MM.1S (cell line): ENCODE data around the gene CACNA1G.
A peak's percentile ranks its signal among the peaks of the same experiment; 100 is the strongest.

Source experiments
- DNase-seq: peaks from one replicate; pipeline ENCODE4 v3.0.0-alpha.2; 2015
- H2AFZ ChIP-seq: fragments of 300-600 bp; sonication (generic); 2 replicates; pipeline ENCODE4 v1.6.0; 2016; ENCODE audit warnings: antibody characterized with exemption, low read length
- H3F3A ChIP-seq: fragments of 300-600 bp; sonication (generic); 2 replicates; pipeline ENCODE4 v1.6.1; 2016; ENCODE audit warnings: mild to moderate bottlenecking, antibody characterized with exemption, low read length, moderate library complexity, mixed read lengths; ENCODE audit not compliant: insufficient read depth
- H3K27ac ChIP-seq: fragments of 300-600 bp; sonication (generic); 2 replicates; pipeline ENCODE4 v1.5.1; 2016; ENCODE audit warnings: mild to moderate bottlenecking, low read length
- H3K27me3 ChIP-seq: fragments of 300-600 bp; sonication (generic); replicated peaks from 2 replicates; pipeline ENCODE4 v1.6.0; 2016; ENCODE audit warnings: low read length; ENCODE audit not compliant: insufficient read depth
- H3K36me3 ChIP-seq: fragments of 300-600 bp; sonication (generic); replicated peaks from 2 replicates; pipeline ENCODE4 v1.6.1; 2016; ENCODE audit warnings: mild to moderate bottlenecking, low read length, mixed read lengths; ENCODE audit not compliant: insufficient read depth
- H3K4me1 ChIP-seq: fragments of 300-600 bp; sonication (generic); 2 replicates; pipeline ENCODE4 v1.6.1; 2016; ENCODE audit warnings: low read length, mixed read lengths
- H3K4me2 ChIP-seq: fragments of 300-600 bp; sonication (generic); 2 replicates; pipeline ENCODE4 v1.6.0; 2016; ENCODE audit warnings: low read depth, low read length
- H3K4me3 ChIP-seq: fragments of 300-600 bp; sonication (generic); 2 replicates; pipeline ENCODE4 v1.5.1; 2016; ENCODE audit warnings: low read length, mixed read lengths
- H3K79me2 ChIP-seq: fragments of 300-600 bp; sonication (generic); 2 replicates; pipeline ENCODE4 v1.6.1; 2016; ENCODE audit warnings: mixed run types, low read length, mixed read lengths
- H3K9ac ChIP-seq: fragments of 300-600 bp; sonication (generic); 2 replicates; pipeline ENCODE4 v1.6.1; 2016; ENCODE audit warnings: low read length, mixed read lengths
- H3K9me2 ChIP-seq: fragments of 300-600 bp; sonication (generic); replicated peaks from 2 replicates; pipeline ENCODE4 v1.6.1; 2016; ENCODE audit warnings: mild to moderate bottlenecking, low read length, mixed read lengths; ENCODE audit not compliant: insufficient read depth
- H3K9me3 ChIP-seq: fragments of 300-600 bp; sonication (generic); replicated peaks from 2 replicates; pipeline ENCODE4 v1.6.1; 2016; ENCODE audit warnings: mild to moderate bottlenecking, low read length, mixed read lengths; ENCODE audit not compliant: insufficient read depth
- H4K20me1 ChIP-seq: fragments of 300-600 bp; sonication (generic); 2 replicates; pipeline ENCODE4 v1.6.1; 2016; ENCODE audit warnings: mild to moderate bottlenecking, low read length, moderate library complexity, mixed read lengths; ENCODE audit not compliant: insufficient read depth
- EZH2 ChIP-seq: fragments of 300-600 bp; sonication (generic); optimal IDR thresholded peaks from 2 replicates; pipeline ENCODE3; 2017; ENCODE audit warnings: low read depth, mild to moderate bottlenecking, antibody characterized with exemption, low read length, mixed read lengths
- EZH2phosphoT487 ChIP-seq: fragments of 300-600 bp; sonication (generic); IDR thresholded peaks from 2 replicates; pipeline ENCODE4 v1.6.1; 2018; ENCODE audit warnings: antibody characterized with exemption, low read length
- TF ChIP-seq, protein P1 (sequence below): fragments of 300-600 bp; sonication (generic); IDR thresholded peaks from 2 replicates; pipeline ENCODE4 v1.5.1; 2016; ENCODE audit warnings: antibody characterized with exemption, low read length, mixed read lengths

CACNA1G gene

DNA sequence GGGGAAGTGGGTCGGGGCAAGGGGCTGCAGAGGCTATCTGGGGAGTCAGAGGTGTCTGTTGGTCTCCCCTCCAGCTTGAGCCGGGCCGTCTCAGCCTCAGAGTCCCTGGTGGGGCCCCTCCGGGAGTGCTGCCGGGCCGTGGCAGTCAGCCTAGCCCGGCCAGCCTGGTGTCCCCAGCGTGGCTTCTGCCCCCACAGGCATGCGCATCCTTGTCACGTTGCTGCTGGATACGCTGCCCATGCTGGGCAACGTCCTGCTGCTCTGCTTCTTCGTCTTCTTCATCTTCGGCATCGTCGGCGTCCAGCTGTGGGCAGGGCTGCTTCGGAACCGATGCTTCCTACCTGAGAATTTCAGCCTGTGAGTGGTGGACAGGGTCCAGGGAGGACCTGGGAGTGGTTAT lies 11.2 kb downstream of the CACNA1G start:
- Histone ChIP-seq H3K27me3 (peaks cover 95% of the 10 kb centered on the region), H3K4me2 (no peak overlapping the region), H3K4me3 (no peak overlapping the region), H3F3A (no peaks in the 10 kb centered on the region), H3K9me2 (no peaks in the 10 kb centered on the region), H2AFZ (no peak overlapping the region), H3K9ac (no peak overlapping the region), H3K36me3 (no peaks in the 10 kb centered on the region), H4K20me1 (no peaks in the 10 kb centered on the region), H3K27ac (no peak overlapping the region), H3K4me1 (no peaks in the 10 kb centered on the region), H3K9me3 (no peaks in the 10 kb centered on the region), H3K79me2 (no peaks in the 10 kb centered on the region)
- DNase-seq = no peak
- TF ChIP-seq EZH2phosphoT487 = no peak
- TF ChIP-seq, protein P1, sequence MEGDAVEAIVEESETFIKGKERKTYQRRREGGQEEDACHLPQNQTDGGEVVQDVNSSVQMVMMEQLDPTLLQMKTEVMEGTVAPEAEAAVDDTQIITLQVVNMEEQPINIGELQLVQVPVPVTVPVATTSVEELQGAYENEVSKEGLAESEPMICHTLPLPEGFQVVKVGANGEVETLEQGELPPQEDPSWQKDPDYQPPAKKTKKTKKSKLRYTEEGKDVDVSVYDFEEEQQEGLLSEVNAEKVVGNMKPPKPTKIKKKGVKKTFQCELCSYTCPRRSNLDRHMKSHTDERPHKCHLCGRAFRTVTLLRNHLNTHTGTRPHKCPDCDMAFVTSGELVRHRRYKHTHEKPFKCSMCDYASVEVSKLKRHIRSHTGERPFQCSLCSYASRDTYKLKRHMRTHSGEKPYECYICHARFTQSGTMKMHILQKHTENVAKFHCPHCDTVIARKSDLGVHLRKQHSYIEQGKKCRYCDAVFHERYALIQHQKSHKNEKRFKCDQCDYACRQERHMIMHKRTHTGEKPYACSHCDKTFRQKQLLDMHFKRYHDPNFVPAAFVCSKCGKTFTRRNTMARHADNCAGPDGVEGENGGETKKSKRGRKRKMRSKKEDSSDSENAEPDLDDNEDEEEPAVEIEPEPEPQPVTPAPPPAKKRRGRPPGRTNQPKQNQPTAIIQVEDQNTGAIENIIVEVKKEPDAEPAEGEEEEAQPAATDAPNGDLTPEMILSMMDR = no peak
- no peak for TF ChIP-seq EZH2

DNA sequence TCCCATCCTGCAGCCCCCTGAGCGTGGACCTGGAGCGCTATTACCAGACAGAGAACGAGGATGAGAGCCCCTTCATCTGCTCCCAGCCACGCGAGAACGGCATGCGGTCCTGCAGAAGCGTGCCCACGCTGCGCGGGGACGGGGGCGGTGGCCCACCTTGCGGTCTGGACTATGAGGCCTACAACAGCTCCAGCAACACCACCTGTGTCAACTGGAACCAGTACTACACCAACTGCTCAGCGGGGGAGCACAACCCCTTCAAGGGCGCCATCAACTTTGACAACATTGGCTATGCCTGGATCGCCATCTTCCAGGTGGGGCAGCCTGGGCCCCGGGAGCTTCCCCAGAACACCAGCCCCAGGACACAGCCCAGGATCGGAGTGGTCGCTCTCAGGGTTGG lies 12.0 kb downstream of the CACNA1G start:
- H2AFZ ChIP-seq = no peak overlapping the region
- no peaks in the 10 kb centered on the region for H3K4me1 ChIP-seq
- H3K4me3 ChIP-seq = no peak overlapping the region
- no peak for TF ChIP-seq EZH2
- no peaks in the 10 kb centered on the region for H3K79me2 ChIP-seq
- peaks cover 95% of the 10 kb centered on the region for H3K27me3 ChIP-seq
- DNase-seq = no peak
- H3K9ac ChIP-seq = no peak overlapping the region
- no peaks in the 10 kb centered on the region for H3F3A ChIP-seq
- H3K36me3 ChIP-seq = no peaks in the 10 kb centered on the region
- H3K9me3 ChIP-seq = no peaks in the 10 kb centered on the region
- H3K9me2 ChIP-seq = no peaks in the 10 kb centered on the region
- H4K20me1 ChIP-seq = no peaks in the 10 kb centered on the region
- H3K27ac ChIP-seq = no peak overlapping the region
- no peak overlapping the region for H3K4me2 ChIP-seq

DNA sequence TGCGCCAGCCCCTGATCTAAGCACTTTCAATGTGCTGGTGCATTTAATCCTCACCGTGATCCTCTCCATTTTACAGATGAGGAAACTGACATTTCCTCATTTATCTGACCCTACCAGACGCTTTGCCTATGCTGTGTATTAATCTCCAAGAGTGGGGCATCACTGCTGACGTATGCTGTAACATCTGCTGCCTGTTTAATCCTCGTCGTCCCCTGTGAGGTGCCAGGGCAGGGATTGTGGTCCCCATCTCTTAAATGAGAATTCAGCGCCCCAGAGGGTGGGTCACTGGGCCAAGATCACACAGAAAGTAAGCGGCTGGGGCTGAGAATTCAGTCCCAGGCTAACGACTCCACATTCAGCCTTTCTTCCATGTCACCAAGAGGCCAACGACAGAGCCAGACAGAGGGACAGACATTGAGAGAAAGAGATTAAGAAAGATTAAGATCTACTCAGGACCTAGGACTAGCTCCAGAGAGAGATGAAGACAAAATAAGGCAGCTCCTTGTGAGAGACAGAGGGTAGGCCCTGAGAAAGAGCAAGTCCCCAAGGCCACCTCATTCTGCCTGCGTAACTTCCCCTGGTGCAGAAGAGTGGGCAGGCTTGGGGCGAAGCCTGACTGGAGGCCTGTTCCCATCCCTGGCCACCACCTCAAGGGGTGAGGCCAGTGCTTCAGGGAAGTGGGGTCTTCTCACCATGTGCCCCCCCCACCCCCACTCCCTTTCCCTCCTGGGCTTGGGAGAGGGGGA lies 13.5 kb downstream of the CACNA1G start:
- no peak overlapping the region for H3K4me3 ChIP-seq
- no peak for TF ChIP-seq EZH2phosphoT487
- no peak for TF ChIP-seq EZH2
- TF ChIP-seq, protein P1 = no peak
- no peak overlapping the region for H3K9ac ChIP-seq
- no peak for DNase-seq
- H3K9me2 ChIP-seq = no peaks in the 10 kb centered on the region
- no peaks in the 10 kb centered on the region for H3F3A ChIP-seq
- H3K27me3 ChIP-seq = peaks cover 95% of the 10 kb centered on the region
- H3K27ac ChIP-seq = no peak overlapping the region
- H3K4me2 ChIP-seq = no peak overlapping the region
- no peaks in the 10 kb centered on the region for H3K36me3 ChIP-seq
- H2AFZ ChIP-seq = no peak overlapping the region
- no peaks in the 10 kb centered on the region for H4K20me1 ChIP-seq
- H3K4me1 ChIP-seq = no peaks in the 10 kb centered on the region
- no peaks in the 10 kb centered on the region for H3K79me2 ChIP-seq
- no peaks in the 10 kb centered on the region for H3K9me3 ChIP-seq

DNA sequence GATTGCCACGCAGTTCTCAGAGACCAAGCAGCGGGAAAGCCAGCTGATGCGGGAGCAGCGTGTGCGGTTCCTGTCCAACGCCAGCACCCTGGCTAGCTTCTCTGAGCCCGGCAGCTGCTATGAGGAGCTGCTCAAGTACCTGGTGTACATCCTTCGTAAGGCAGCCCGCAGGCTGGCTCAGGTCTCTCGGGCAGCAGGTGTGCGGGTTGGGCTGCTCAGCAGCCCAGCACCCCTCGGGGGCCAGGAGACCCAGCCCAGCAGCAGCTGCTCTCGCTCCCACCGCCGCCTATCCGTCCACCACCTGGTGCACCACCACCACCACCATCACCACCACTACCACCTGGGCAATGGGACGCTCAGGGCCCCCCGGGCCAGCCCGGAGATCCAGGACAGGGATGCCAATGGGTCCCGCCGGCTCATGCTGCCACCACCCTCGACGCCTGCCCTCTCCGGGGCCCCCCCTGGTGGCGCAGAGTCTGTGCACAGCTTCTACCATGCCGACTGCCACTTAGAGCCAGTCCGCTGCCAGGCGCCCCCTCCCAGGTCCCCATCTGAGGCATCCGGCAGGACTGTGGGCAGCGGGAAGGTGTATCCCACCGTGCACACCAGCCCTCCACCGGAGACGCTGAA lies 15.2 kb downstream of the CACNA1G start:
- Histone ChIP-seq H3K4me1 (no peaks in the 10 kb centered on the region), H3K27me3 (peaks cover 100% of the 10 kb centered on the region), H4K20me1 (no peaks in the 10 kb centered on the region), H3K79me2 (no peaks in the 10 kb centered on the region), H3K36me3 (no peaks in the 10 kb centered on the region), H3K4me2 (no peak overlapping the region), H3K9me2 (no peaks in the 10 kb centered on the region), H2AFZ (no peak overlapping the region), H3K9me3 (no peaks in the 10 kb centered on the region), H3K9ac (no peak overlapping the region), H3K4me3 (no peak overlapping the region), H3F3A (no peaks in the 10 kb centered on the region), H3K27ac (no peak overlapping the region)
- DNase-seq = peak; percentile 19
- TF ChIP-seq, protein P1 = peak; percentile 39
- no peak for TF ChIP-seq EZH2
- TF ChIP-seq EZH2phosphoT487 = no peak
